Lower leg skin (tissue), 3 donors: ENCODE data around the gene CAPS.

Source experiments
- CTCF ChIP-seq, 3 donors: fragments of 450-650 bp; IDR thresholded peaks; one replicate each; pipeline ENCODE4 v1.5.1; 2016; ENCODE audit warnings: antibody characterized with exemption in 3 of 3, mild to moderate bottlenecking in 3 of 3, moderate library complexity in 2 of 3
- POLR2A ChIP-seq, 2 donors: fragments of 450-650 bp; IDR thresholded peaks; one replicate each; pipeline ENCODE4 v1.6.1; 2016 to 2017; ENCODE audit warnings: antibody characterized with exemption in 2 of 2, mild to moderate bottlenecking in 1 of 2, moderate library complexity in 1 of 2

- TF ChIP-seq CTCF (IDR thresholded peaks at IDR 0.05): no peak
- no peak for TF ChIP-seq POLR2A (IDR thresholded peaks at IDR 0.05)
Observed at GRCh38 chr19:5896365-5897076, 17.5 kb upstream of the CAPS start.
